HG03064 (cell line): ENCODE results near the gene C16orf74.

Source experiments
- ATAC-seq: cut with Tn5 transposase; IDR thresholded peaks from one replicate; pipeline ENCODE4 v1.9.1; 2021; ENCODE audit warnings: low read depth; ENCODE audit not compliant: unreplicated experiment

Gene C16orf74

GRCh38 chr16:85698935-85699558 lies 51.8 kb downstream of the C16orf74 start:
- ATAC-seq, result no peak

GRCh38 chr16:85698459-85698891 lies 52.4 kb downstream of the C16orf74 start:
- ATAC-seq, result no peak

- ATAC-seq, result no peak
Measured at GRCh38 chr16:85697431-85697830, 53.5 kb downstream of the C16orf74 start.

GRCh38 chr16:85696781-85697180 lies 54.1 kb downstream of the C16orf74 start:
- ATAC-seq, result no peak

GRCh38 chr16:85695196-85696128 lies 55.4 kb downstream of the C16orf74 start:
- ATAC-seq, result no peak

- no peak for ATAC-seq
Measured at GRCh38 chr16:85690469-85691064, 60.3 kb downstream of the C16orf74 start.

- ATAC-seq, result no peak
Measured at GRCh38 chr16:85689950-85690320, 61.0 kb downstream of the C16orf74 start.

- ATAC-seq, result no peak
Measured at GRCh38 chr16:85689285-85689949, 61.5 kb downstream of the C16orf74 start.

- ATAC-seq, result peak; percentile 84
Measured at GRCh38 chr16:85688586-85689284, 62.2 kb downstream of the C16orf74 start, which contains the start of gene GINS2. TSS of gene GINS2 (minus strand) at chr16:85688954. CDS start at chr16:85688898, 56 bp downstream.

- no peak for ATAC-seq
Measured at GRCh38 chr16:85687651-85688471, 63.0 kb downstream of the C16orf74 start.

- ATAC-seq, result no peak
Measured at GRCh38 chr16:85686912-85687591, 63.8 kb downstream of the C16orf74 start.

GRCh38 chr16:85685251-85685650 lies 65.6 kb downstream of the C16orf74 start:
- ATAC-seq, result no peak

GRCh38 chr16:85683363-85683762 lies 67.5 kb downstream of the C16orf74 start:
- ATAC-seq, result no peak

- ATAC-seq, result no peak
Measured at GRCh38 chr16:85682516-85682915, 68.4 kb downstream of the C16orf74 start.

- no peak for ATAC-seq
Measured at GRCh38 chr16:85681255-85681654, 69.6 kb downstream of the C16orf74 start.

GRCh38 chr16:85680352-85680944 lies 70.4 kb downstream of the C16orf74 start:
- no peak for ATAC-seq

- no peak for ATAC-seq
Measured at GRCh38 chr16:85679870-85680269, 71.0 kb downstream of the C16orf74 start.

GRCh38 chr16:85678821-85679220 lies 72.1 kb downstream of the C16orf74 start:
- no peak for ATAC-seq
